AG09309 (cell line): ENCODE measurements around the gene FOXD4L6.
"Not testable (repeated sequence)": the region's sequence is repeated elsewhere in the genome, so short reads cannot be mapped to it uniquely, and the experiment has no call there.

Source experiments
- DNase-seq: peaks from one replicate; pipeline ENCODE4 v3.0.0-alpha.2; 2010; ENCODE audit warnings: low read depth
- H3K4me3 ChIP-seq: 2 replicates; pipeline ENCODE4 v1.5.1; 2011; ENCODE audit warnings: mild to moderate bottlenecking, low read depth, low read length, moderate library complexity; ENCODE audit not compliant: control insufficient read depth
- CTCF ChIP-seq: IDR thresholded peaks from 2 replicates; pipeline ENCODE4 v1.5.1; 2011; ENCODE audit warnings: mild to moderate bottlenecking, low read depth, low read length, inconsistent platforms; ENCODE audit not compliant: insufficient read depth, control insufficient read depth; ENCODE audit errors: missing control alignments

Gene FOXD4L6

DNA sequence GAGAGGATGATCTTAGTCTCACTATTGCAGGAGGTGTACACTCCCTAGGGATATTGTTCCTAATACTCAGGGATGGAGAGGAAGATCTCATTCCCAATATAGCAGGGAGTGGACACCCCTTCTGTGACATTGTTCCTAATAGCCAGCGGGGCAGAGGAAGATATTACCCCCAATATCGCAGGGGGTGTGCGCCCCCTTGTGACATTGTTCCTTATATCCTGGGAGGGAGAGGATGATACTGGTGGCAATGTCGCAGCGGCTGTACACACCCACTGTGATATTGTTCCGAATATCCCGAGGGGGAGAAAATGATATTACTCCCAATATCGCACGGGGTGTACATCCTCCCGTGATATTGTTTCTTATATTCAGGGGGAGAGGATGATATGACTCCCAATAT is 17.6 kb downstream of the FOXD4L6 start:
- peak; percentile 13 for TF ChIP-seq CTCF
- DNase-seq = not testable (repeated sequence)

DNA sequence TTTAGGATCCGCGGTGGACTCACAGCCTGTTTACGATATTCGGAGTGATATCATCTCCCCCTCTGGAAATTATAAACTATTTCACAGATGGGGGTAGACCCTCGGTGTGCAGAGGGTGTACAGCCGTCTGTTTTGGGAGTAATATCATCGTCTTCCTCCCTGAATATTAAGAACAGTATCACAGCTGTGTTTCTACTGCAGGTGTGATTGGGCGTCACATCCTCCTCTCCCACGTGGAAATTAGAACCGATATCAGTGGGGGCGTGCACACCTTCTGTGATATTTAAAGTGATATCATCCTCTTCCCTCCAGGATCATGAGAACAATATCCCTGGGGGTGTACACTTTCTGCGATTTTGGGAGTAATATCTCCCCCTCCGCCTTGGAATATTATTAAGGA is 19.2 kb downstream of the FOXD4L6 start:
- not testable (repeated sequence) for DNase-seq, H3K4me3 ChIP-seq

More for the DNA sequence above, 17.6 kb downstream of the FOXD4L6 start:
- not testable (repeated sequence) for H3K4me3 ChIP-seq

GRCh38 chr9:41108816-41109215 is 19.7 kb downstream of the FOXD4L6 start:
- DNase-seq, H3K4me3 ChIP-seq: not testable (repeated sequence)

- H3K4me3 ChIP-seq = not testable (repeated sequence)
Observed at GRCh38 chr9:41106472-41107116, 21.9 kb downstream of the FOXD4L6 start.

DNA sequence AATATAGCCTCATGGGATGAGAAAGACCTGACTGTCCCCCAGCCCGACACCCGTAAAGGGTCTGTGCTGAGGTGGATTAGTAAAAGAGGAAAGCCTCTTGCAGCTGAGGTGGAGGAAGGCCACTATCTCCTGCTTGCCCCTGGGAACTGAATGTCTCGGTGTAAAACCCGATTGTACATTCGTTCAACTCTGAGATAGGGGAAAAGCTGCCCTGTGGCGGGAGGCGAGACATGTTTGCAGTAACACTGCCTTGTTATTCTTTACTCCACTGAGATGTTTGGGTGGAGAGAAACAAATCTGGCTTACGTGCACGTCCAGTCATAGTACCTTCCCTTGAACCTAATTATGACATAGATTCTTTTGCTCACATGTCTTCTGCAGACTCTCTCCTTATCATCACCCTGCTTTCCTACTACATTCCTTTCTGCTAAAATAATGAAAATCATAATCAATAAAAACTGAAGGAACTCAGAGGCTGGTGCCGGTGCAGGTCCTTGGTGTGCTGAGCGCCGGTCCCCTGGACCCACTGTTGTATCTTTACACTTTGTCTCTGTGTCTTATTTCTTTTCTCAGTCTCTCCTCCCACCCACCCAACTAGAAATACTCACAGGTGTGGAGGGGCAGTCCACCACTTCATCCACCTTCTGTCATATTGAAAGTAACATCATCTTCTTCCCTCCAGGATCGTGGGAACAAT is 22.8 kb downstream of the FOXD4L6 start:
- not testable (repeated sequence) for DNase-seq, H3K4me3 ChIP-seq

More at GRCh38 chr9:41106472-41107116, 21.9 kb downstream of the FOXD4L6 start:
- DNase-seq = not testable (repeated sequence)

DNA sequence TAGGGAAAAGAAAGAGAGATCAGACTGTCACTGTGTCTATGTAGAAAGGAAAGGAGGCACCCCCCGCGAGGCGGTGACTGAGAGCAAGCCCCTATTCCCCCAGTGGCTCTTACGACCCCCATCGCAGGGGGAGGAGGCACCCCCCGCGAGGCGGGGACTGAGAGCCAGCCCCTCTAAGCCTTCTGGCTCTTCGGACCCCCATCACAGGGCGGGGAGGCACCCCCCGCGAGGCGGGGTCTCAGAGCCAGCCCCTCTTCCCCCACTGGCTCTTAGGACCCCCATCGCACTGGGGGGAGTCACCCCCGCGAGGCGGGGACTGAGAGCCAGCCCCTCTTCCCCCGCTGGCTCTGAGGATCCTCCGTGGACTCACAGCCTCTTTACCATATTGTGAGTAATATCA is 23.9 kb downstream of the FOXD4L6 start:
- H3K4me3 ChIP-seq, DNase-seq: not testable (repeated sequence)

DNA sequence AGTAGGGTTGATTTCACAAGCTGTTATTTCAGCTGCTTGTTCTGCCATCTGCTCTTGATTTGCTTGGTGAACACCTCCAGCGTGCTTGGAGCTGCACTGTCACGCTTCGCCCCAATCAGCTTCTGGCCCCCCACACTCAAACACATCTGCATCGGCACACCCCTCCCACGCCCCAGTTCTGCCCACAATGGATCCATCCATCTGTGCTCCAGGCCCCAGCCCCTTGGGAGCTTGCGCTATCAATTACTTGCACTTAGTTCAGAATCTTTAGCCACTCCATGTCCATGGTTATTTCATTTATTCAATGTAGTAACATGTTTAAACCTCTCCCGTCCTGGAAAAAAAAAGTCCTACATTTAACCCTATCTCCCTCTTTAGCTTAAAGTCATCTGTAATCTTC is 28.0 kb downstream of the FOXD4L6 start:
- DNase-seq, H3K4me3 ChIP-seq: not testable (repeated sequence)

DNA sequence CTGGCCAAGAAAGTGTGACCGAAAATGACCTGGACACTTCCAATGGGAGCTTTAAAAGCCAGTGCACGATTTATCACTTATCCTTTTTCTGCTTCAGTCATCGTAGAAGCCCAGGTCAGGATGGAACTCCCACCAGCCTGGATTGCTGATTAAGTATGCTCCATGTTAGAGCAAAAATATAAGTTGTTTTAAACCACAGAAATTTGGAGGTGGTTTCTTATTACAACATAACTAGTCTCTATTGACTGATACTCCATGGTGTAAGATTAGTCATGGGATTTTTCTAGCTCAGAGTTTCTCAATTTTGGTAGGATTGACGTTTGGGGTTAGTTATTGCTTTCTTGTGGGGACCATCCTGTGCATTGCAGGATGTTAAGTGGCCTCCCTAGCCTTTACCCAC is 29.7 kb downstream of the FOXD4L6 start:
- not testable (repeated sequence) for H3K4me3 ChIP-seq
- peak; percentile 17 for DNase-seq

GRCh38 chr9:41095060-41095459 is 33.4 kb downstream of the FOXD4L6 start:
- DNase-seq = not testable (repeated sequence)

GRCh38 chr9:41094010-41094773 is 34.3 kb downstream of the FOXD4L6 start:
- not testable (repeated sequence) for H3K4me3 ChIP-seq, DNase-seq

More at GRCh38 chr9:41095060-41095459, 33.4 kb downstream of the FOXD4L6 start:
- H3K4me3 ChIP-seq = not testable (repeated sequence)

DNA sequence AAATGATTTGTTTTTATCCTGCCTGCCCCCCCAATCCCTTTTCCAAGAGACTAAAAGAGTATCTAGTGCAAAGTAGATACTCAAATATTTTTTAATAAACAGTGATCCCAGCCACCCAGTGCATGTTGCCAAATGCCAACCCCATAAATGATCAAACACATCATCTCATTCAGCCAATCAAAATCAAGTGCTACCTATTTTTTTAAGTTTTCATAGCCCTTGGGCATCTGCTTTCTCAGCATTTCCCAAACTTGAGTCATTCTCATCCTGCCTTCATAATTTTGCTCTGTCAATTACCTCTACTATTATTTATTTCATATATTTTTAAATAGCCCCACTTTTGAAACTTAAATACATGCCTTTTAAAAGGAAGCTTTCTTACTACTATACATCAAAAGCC is 37.6 kb downstream of the FOXD4L6 start:
- H3K4me3 ChIP-seq, DNase-seq: not testable (repeated sequence)

GRCh38 chr9:41090386-41090785 is 38.1 kb downstream of the FOXD4L6 start:
- not testable (repeated sequence) for DNase-seq, H3K4me3 ChIP-seq
